Ishikawa (cell line): ENCODE measurements around the gene PSMD14.

ENCODE experiments used
- CEBPB ChIP-seq: IDR thresholded peaks from 2 replicates; pipeline ENCODE4 v1.6.1; 2012
- EGR1 ChIP-seq: IDR thresholded peaks from 2 replicates; pipeline ENCODE4 v1.6.1; 2012
- EP300 ChIP-seq: IDR thresholded peaks from 2 replicates; pipeline ENCODE4 v1.6.1; 2012; ENCODE audit warnings: borderline replicate concordance
- FOXM1 ChIP-seq: IDR thresholded peaks from 2 replicates; pipeline ENCODE4 v1.6.1; 2012; ENCODE audit warnings: low read depth, borderline replicate concordance
- RAD21 ChIP-seq: IDR thresholded peaks from 2 replicates; pipeline ENCODE4 v1.6.1; 2012; ENCODE audit warnings: low read depth
- TAF1 ChIP-seq: IDR thresholded peaks from 2 replicates; pipeline ENCODE4 v1.6.1; 2012; ENCODE audit warnings: low read depth, mild to moderate bottlenecking
- TCF12 ChIP-seq: IDR thresholded peaks from 2 replicates; pipeline ENCODE4 v1.6.1; 2012; ENCODE audit warnings: low read depth
- YY1 ChIP-seq: IDR thresholded peaks from 2 replicates; pipeline ENCODE4 v1.6.1; 2012; ENCODE audit warnings: low read depth
- TF ChIP-seq, protein P1 (sequence below): IDR thresholded peaks from 2 replicates; pipeline ENCODE4 v1.6.1; 2012
- TF ChIP-seq, protein P2 (sequence below): IDR thresholded peaks from 2 replicates; pipeline ENCODE4 v1.6.1; 2012

DNA sequence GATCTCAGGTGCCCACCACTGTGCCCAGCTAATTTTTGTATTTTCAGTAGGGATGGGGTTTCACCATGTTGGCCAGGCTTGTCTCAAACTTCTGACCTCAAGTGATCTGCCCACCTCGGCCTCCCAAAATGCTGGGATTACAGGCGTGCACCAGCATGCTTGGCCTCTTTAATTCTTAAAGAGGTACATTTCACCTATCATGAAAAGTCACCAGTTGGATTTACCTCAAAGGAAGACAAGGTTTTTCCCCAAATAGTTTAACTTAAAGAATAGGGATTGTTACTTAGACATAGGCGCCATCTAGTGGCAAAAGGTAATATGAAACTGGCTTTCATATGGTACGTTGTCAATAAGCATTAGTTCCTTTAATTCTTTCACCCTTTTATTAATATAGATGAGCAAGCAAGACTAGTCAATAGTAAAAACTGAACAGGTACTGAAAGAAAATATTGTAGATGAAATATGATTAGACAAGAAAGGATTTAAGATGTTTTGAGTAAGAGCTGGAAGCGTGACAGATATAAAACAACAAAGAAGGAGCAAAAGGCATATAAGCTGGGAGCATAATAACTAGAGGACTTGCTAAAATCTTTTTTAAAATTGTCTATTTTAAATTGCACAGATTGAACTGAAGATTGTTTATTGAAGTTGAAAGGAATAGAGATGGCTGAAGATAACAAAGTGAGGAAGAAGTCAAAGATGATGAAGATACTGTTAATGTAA lies 35.0 kb upstream of the PSMD14 start:
- TF ChIP-seq TAF1 (no peak), CEBPB (no peak), YY1 (no peak), RAD21 (peak; percentile 78), FOXM1 (no peak), EP300 (no peak), TCF12 (no peak), EGR1 (no peak)
- TF ChIP-seq, protein P1, sequence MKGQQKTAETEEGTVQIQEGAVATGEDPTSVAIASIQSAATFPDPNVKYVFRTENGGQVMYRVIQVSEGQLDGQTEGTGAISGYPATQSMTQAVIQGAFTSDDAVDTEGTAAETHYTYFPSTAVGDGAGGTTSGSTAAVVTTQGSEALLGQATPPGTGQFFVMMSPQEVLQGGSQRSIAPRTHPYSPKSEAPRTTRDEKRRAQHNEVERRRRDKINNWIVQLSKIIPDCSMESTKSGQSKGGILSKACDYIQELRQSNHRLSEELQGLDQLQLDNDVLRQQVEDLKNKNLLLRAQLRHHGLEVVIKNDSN: no peak
- TF ChIP-seq, protein P2, sequence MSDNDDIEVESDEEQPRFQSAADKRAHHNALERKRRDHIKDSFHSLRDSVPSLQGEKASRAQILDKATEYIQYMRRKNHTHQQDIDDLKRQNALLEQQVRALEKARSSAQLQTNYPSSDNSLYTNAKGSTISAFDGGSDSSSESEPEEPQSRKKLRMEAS: no peak
